Hematopoietic multipotent progenitor cell treated with erythropoietin and hydrocortisone succinate and interleukin-3 and kit ligand, for 15 days (in vitro differentiated cells): ENCODE data around the gene SNRPD1.
"Not testable (repeated sequence)": the region's sequence is repeated elsewhere in the genome, so short reads cannot be mapped to it uniquely, and the experiment has no call there.

ENCODE experiments used
- DNase-seq: peaks from one replicate; pipeline ENCODE4 v3.0.0-alpha.2; 2015; ENCODE audit warnings: low spot score

The SNRPD1 gene

GRCh38 chr18:21612125-21613039 is at the start of gene SNRPD1:
TSS of gene SNRPD1 (plus strand) at chr18:21612314. CDS start at chr18:21612430, 116 bp downstream.
- peak; percentile 88 for DNase-seq

- DNase-seq = no peak
Observed at GRCh38 chr18:21571772-21572171, 40.3 kb upstream of the SNRPD1 start.

- DNase-seq = no peak
Observed at GRCh38 chr18:21575656-21576055, 36.5 kb upstream of the SNRPD1 start.

GRCh38 chr18:21584391-21584790 is 27.7 kb upstream of the SNRPD1 start:
- DNase-seq = no peak

- DNase-seq = not testable (repeated sequence)
Observed at GRCh38 chr18:21592361-21592760, 19.8 kb upstream of the SNRPD1 start.

GRCh38 chr18:21593540-21594257 is 18.4 kb upstream of the SNRPD1 start:
- no peak for DNase-seq

- no peak for DNase-seq
Observed at GRCh38 chr18:21597620-21598019, 14.5 kb upstream of the SNRPD1 start.

GRCh38 chr18:21598726-21599584 is 13.2 kb upstream of the SNRPD1 start:
- DNase-seq = no peak

- no peak for DNase-seq
Observed at GRCh38 chr18:21599585-21600525, 12.3 kb upstream of the SNRPD1 start.

GRCh38 chr18:21600526-21601410 is 11.3 kb upstream of the SNRPD1 start, which contains the start of gene ESCO1:
TSS of gene ESCO1 (minus strand) at chr18:21600704. CDS start at chr18:21574843, 25,861 bp downstream.
- DNase-seq = peak; percentile 95

GRCh38 chr18:21602299-21602587 is 9.9 kb upstream of the SNRPD1 start:
- DNase-seq = no peak

GRCh38 chr18:21604671-21605070 is 7.4 kb upstream of the SNRPD1 start:
- DNase-seq = no peak

- DNase-seq = no peak
Observed at GRCh38 chr18:21605213-21605612, 6.9 kb upstream of the SNRPD1 start.

- DNase-seq = not testable (repeated sequence)
Observed at GRCh38 chr18:21611401-21612124, 551 bp upstream of the SNRPD1 start.

GRCh38 chr18:21621640-21622039 is 9.5 kb downstream of the SNRPD1 start:
- not testable (repeated sequence) for DNase-seq

- DNase-seq = no peak
Observed at GRCh38 chr18:21629089-21629832, 17.1 kb downstream of the SNRPD1 start.

GRCh38 chr18:21632393-21632792 is 20.3 kb downstream of the SNRPD1 start:
- no peak for DNase-seq

GRCh38 chr18:21634588-21635199 is 22.6 kb downstream of the SNRPD1 start:
- DNase-seq = no peak
